ENCODE measurements around the gene GPR171.

GPR171 gene

DNA sequence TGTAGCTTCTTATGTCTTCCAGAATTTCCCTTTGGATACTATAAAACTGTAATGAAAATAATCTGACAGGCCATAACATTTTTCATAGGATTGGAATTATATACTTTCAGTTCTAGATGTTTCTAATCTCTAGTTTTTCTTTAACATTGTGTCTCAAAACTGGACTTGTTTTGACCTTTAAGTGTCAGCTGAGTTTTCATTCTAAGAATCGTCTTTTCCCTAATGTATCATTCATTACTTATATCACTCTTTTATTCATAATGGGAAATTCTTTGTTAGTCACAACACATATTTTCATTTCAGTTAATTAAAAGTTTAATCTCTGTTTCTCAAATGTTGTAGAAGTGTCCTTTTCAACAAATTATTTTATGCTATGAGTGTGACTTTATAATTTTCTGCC, 11.9 kb downstream of the GPR171 start:
- H3K27me3 ChIP-seq (ENCODE audit: control insufficient read depth in 1 of 2, insufficient read depth in 1 of 2, low read length in 2 of 2) = no peaks in the 10 kb centered on the region
- DNase-seq = no peak
- no peak overlapping the region for H3K18ac ChIP-seq (ENCODE audit: low read depth in 1 of 2, low read length in 2 of 2)
- H2AK5ac ChIP-seq (ENCODE audit: low read length, severe bottlenecking) = no peak overlapping the region
- no peaks in the 10 kb centered on the region for H3K4me1 ChIP-seq (ENCODE audit: control insufficient read depth, insufficient read depth, low read depth, low read length)
- no peak overlapping the region for H2AFZ ChIP-seq (ENCODE audit: low read depth, low read length)
- no peak overlapping the region for H3K27ac ChIP-seq (ENCODE audit: low read length, poor library complexity, severe bottlenecking)
- no peak overlapping the region for H3K23ac ChIP-seq (ENCODE audit: low read length in 2 of 2)
- no peaks in the 10 kb centered on the region for H3K36me3 ChIP-seq (ENCODE audit: control insufficient read depth in 1 of 2, insufficient read depth in 2 of 2, low read depth in 1 of 2, low read length in 2 of 2)
- H4K8ac ChIP-seq (ENCODE audit: low read length) = no peak overlapping the region
- no peak overlapping the region for H3K4me2 ChIP-seq (ENCODE audit: low read length, poor library complexity, severe bottlenecking)
- H2BK5ac ChIP-seq (ENCODE audit: low read depth, low read length, poor library complexity, severe bottlenecking) = no peak overlapping the region
- no peak overlapping the region for H2BK15ac ChIP-seq (ENCODE audit: low read depth, poor library complexity, severe bottlenecking)
- H3K4me3 ChIP-seq (ENCODE audit: insufficient read depth in 1 of 2, low read depth in 1 of 2, low read length in 2 of 2) = no peak overlapping the region
- H3K9ac ChIP-seq (ENCODE audit: low read length) = no peak overlapping the region
- H2BK120ac ChIP-seq (ENCODE audit: low read depth, low read length) = no peak overlapping the region
- no peak overlapping the region for H3K14ac ChIP-seq (ENCODE audit: low read length in 2 of 2)
- H2BK12ac ChIP-seq (ENCODE audit: low read length in 2 of 2) = no peak overlapping the region
- H3K79me1 ChIP-seq (replicated peaks; ENCODE audit: low read length, poor library complexity, severe bottlenecking) = no peaks in the 10 kb centered on the region
- WGBS = no CpG with 5 or more reads among the region's 1 CpG
- no peak overlapping the region for H3K4ac ChIP-seq (ENCODE audit: low read depth in 1 of 2, low read length in 2 of 2)
- no peak overlapping the region for H4K91ac ChIP-seq (ENCODE audit: low read length)
- H3K9me3 ChIP-seq (ENCODE audit: control insufficient read depth, low read length) = no peaks in the 10 kb centered on the region

DNA sequence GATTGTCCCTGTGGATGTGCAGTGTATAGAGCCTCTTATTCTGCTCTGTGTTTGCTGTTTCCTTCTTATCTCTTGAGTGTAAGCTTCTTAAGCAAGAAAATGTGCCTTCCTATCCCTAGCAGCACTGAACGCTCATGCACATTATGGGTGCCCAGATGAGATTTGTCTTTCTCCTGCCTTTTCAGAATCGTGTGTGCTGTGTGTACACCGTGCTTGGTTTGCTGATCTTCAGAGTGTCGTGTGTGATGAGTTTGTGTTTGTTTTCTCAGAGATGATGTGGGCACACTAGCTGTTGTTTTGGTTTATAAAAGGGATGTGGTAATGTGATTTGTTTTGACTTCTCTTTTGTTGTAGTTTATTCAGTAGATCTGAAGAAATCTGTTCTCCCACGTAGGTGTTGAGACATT, 19.7 kb downstream of the GPR171 start:
- no peak overlapping the region for H4K91ac ChIP-seq (ENCODE audit: low read length)
- no peak overlapping the region for H2AFZ ChIP-seq (ENCODE audit: low read depth, low read length)
- H4K8ac ChIP-seq (ENCODE audit: low read length) = no peak overlapping the region
- no peak overlapping the region for H3K9ac ChIP-seq (ENCODE audit: low read length)
- no peak overlapping the region for H3K27ac ChIP-seq (ENCODE audit: low read length, poor library complexity, severe bottlenecking)
- no peak overlapping the region for H2AK5ac ChIP-seq (ENCODE audit: low read length, severe bottlenecking)
- H3K27me3 ChIP-seq (ENCODE audit: control insufficient read depth in 1 of 2, insufficient read depth in 1 of 2, low read length in 2 of 2) = no peaks in the 10 kb centered on the region
- no peak overlapping the region for H2BK5ac ChIP-seq (ENCODE audit: low read depth, low read length, poor library complexity, severe bottlenecking)
- H3K4me3 ChIP-seq (ENCODE audit: insufficient read depth in 1 of 2, low read depth in 1 of 2, low read length in 2 of 2) = no peak overlapping the region
- no peak overlapping the region for H3K18ac ChIP-seq (ENCODE audit: low read depth in 1 of 2, low read length in 2 of 2)
- H3K23ac ChIP-seq (ENCODE audit: low read length in 2 of 2) = no peak overlapping the region
- no peaks in the 10 kb centered on the region for H3K9me3 ChIP-seq (ENCODE audit: control insufficient read depth, low read length)
- no peak overlapping the region for H3K4me2 ChIP-seq (ENCODE audit: low read length, poor library complexity, severe bottlenecking)
- no peaks in the 10 kb centered on the region for H3K36me3 ChIP-seq (ENCODE audit: control insufficient read depth in 1 of 2, insufficient read depth in 2 of 2, low read depth in 1 of 2, low read length in 2 of 2)
- H3K4ac ChIP-seq (ENCODE audit: low read depth in 1 of 2, low read length in 2 of 2) = no peak overlapping the region
- H2BK12ac ChIP-seq (ENCODE audit: low read length in 2 of 2) = no peak overlapping the region
- H3K4me1 ChIP-seq (ENCODE audit: control insufficient read depth, insufficient read depth, low read depth, low read length) = no peaks in the 10 kb centered on the region
- H3K14ac ChIP-seq (ENCODE audit: low read length in 2 of 2) = no peak overlapping the region
- peak; percentile 10 for DNase-seq
- no peaks in the 10 kb centered on the region for H3K79me1 ChIP-seq (replicated peaks; ENCODE audit: low read length, poor library complexity, severe bottlenecking)
- no peak overlapping the region for H2BK120ac ChIP-seq (ENCODE audit: low read depth, low read length)
- H2BK15ac ChIP-seq (ENCODE audit: low read depth, poor library complexity, severe bottlenecking) = no peak overlapping the region
- 60% methylated on average over 4 of the region's 5 CpGs for WGBS

DNA sequence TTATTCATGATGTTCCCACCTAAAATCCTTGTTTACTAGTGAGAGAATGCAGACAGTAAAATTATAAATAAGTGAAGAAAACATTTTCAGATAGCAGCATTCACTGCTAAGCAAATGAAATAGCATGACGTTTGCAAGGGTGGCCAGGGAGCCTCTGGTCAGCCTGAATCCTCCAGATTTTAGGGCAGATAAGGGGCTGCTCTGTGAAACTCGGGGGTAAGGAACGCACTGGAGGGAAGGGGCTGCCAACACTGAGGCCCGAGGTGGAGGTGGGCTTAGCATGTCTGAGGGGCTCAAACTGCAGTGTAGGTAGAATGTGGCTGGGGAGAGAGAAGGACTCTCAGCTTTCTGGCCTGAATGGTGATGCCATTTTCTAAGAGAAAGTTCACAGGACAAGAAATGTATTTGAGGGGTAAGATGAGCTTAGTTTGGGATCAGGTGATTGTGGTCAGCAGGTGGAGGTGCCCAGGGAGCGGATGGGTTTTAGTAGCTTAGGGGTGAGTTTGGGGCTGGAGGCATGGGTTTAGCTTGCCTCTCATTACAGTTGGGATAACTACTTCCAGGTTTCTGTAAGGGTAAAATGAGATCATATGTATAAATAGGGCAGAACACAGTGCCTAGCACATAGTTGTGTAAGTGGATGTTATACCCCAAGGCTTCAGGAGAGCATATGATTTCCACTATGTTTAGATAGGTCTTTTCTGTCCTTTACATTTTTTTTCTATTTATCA, 20.5 kb downstream of the GPR171 start:
- 84% methylated on average over 5 of the region's 5 CpGs for WGBS
- Histone ChIP-seq H3K4me2 (ENCODE audit: low read length, poor library complexity, severe bottlenecking) (no peak overlapping the region), H2BK5ac (ENCODE audit: low read depth, low read length, poor library complexity, severe bottlenecking) (no peak overlapping the region), H3K4me3 (ENCODE audit: insufficient read depth in 1 of 2, low read depth in 1 of 2, low read length in 2 of 2) (no peak overlapping the region), H3K23ac (ENCODE audit: low read length in 2 of 2) (no peak overlapping the region), H3K14ac (ENCODE audit: low read length in 2 of 2) (peak overlapping the region in 1 of 2 experiments; percentile 26), H3K79me1 (replicated peaks; ENCODE audit: low read length, poor library complexity, severe bottlenecking) (no peaks in the 10 kb centered on the region), H3K4ac (ENCODE audit: low read depth in 1 of 2, low read length in 2 of 2) (no peak overlapping the region), H4K91ac (ENCODE audit: low read length) (no peak overlapping the region), H3K9ac (ENCODE audit: low read length) (no peak overlapping the region), H2BK12ac (ENCODE audit: low read length in 2 of 2) (no peak overlapping the region), H3K18ac (ENCODE audit: low read depth in 1 of 2, low read length in 2 of 2) (peak overlapping the region in 1 of 2 experiments; percentile 43), H2BK120ac (ENCODE audit: low read depth, low read length) (no peak overlapping the region), H2AFZ (ENCODE audit: low read depth, low read length) (peak overlapping the region; percentile 29), H3K36me3 (ENCODE audit: control insufficient read depth in 1 of 2, insufficient read depth in 2 of 2, low read depth in 1 of 2, low read length in 2 of 2) (no peaks in the 10 kb centered on the region), H3K9me3 (ENCODE audit: control insufficient read depth, low read length) (no peaks in the 10 kb centered on the region), H3K27me3 (ENCODE audit: control insufficient read depth in 1 of 2, insufficient read depth in 1 of 2, low read length in 2 of 2) (no peaks in the 10 kb centered on the region), H2AK5ac (ENCODE audit: low read length, severe bottlenecking) (no peak overlapping the region), H2BK15ac (ENCODE audit: low read depth, poor library complexity, severe bottlenecking) (no peak overlapping the region), H3K4me1 (ENCODE audit: control insufficient read depth, insufficient read depth, low read depth, low read length) (no peaks in the 10 kb centered on the region), H3K27ac (ENCODE audit: low read length, poor library complexity, severe bottlenecking) (no peak overlapping the region), H4K8ac (ENCODE audit: low read length) (peak overlapping the region; percentile 19)
- no peak for DNase-seq

DNA sequence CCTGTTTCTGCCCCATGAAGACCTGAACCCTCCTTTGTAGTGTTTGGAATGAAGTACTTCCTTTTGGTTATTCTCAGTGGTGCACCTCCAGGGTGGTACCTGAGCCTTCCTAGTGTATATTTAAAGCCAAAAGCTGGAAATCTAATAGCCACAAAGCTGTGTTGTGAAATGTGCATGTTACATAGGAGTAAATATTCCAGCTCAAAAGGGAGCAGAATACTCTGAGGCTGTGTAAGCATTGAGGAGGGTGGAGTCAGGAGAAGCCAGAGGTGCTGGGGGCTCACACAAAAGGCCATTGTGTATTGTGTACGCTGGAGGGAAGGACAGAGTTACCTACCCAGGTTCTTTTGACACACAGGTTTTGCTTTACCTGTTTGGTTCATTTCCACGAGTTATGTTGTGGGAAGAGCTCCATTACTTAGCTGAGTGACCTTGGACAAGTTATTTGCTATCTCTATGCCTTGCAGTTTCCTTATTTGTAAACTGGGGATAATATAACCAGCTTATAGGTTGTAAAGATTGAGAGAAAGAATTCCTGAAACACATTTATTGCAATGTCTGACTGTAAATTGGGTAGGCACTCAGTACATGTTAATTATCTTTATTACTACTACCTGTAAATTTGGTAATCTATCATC, 24.7 kb downstream of the GPR171 start:
- Histone ChIP-seq H3K18ac (ENCODE audit: low read depth in 1 of 2, low read length in 2 of 2) (no peak overlapping the region), H3K14ac (ENCODE audit: low read length in 2 of 2) (no peak overlapping the region), H3K4me3 (ENCODE audit: insufficient read depth in 1 of 2, low read depth in 1 of 2, low read length in 2 of 2) (no peak overlapping the region), H3K23ac (ENCODE audit: low read length in 2 of 2) (no peak overlapping the region), H2AK5ac (ENCODE audit: low read length, severe bottlenecking) (no peak overlapping the region), H4K91ac (ENCODE audit: low read length) (no peak overlapping the region), H3K9me3 (ENCODE audit: control insufficient read depth, low read length) (no peaks in the 10 kb centered on the region), H3K4ac (ENCODE audit: low read depth in 1 of 2, low read length in 2 of 2) (no peak overlapping the region), H2BK5ac (ENCODE audit: low read depth, low read length, poor library complexity, severe bottlenecking) (no peak overlapping the region), H3K4me2 (ENCODE audit: low read length, poor library complexity, severe bottlenecking) (no peak overlapping the region), H2AFZ (ENCODE audit: low read depth, low read length) (no peak overlapping the region), H3K27ac (ENCODE audit: low read length, poor library complexity, severe bottlenecking) (no peak overlapping the region), H2BK15ac (ENCODE audit: low read depth, poor library complexity, severe bottlenecking) (no peak overlapping the region), H2BK120ac (ENCODE audit: low read depth, low read length) (no peak overlapping the region), H3K36me3 (ENCODE audit: control insufficient read depth in 1 of 2, insufficient read depth in 2 of 2, low read depth in 1 of 2, low read length in 2 of 2) (no peaks in the 10 kb centered on the region), H3K79me1 (replicated peaks; ENCODE audit: low read length, poor library complexity, severe bottlenecking) (no peaks in the 10 kb centered on the region), H3K9ac (ENCODE audit: low read length) (no peak overlapping the region), H4K8ac (ENCODE audit: low read length) (no peak overlapping the region), H3K27me3 (ENCODE audit: control insufficient read depth in 1 of 2, insufficient read depth in 1 of 2, low read length in 2 of 2) (no peaks in the 10 kb centered on the region), H2BK12ac (ENCODE audit: low read length in 2 of 2) (no peak overlapping the region), H3K4me1 (ENCODE audit: control insufficient read depth, insufficient read depth, low read depth, low read length) (no peaks in the 10 kb centered on the region)
- no peak for DNase-seq
- WGBS = 100% methylated on average over 2 of the region's 2 CpGs
